ENCODE data around the gene NECTIN4. TPM values are rescaled to one million over a fixed set of nuclear protein-coding genes. Genes with fewer than 3 reads are reported as not detected.

NECTIN4 gene
- total and polyA plus RNA-seq, 2 of the 13 experiments (the other 11 are each of a cell fraction or from before 2014, with no cell fraction given) = 5.9 to 12.4 TPM

DNA sequence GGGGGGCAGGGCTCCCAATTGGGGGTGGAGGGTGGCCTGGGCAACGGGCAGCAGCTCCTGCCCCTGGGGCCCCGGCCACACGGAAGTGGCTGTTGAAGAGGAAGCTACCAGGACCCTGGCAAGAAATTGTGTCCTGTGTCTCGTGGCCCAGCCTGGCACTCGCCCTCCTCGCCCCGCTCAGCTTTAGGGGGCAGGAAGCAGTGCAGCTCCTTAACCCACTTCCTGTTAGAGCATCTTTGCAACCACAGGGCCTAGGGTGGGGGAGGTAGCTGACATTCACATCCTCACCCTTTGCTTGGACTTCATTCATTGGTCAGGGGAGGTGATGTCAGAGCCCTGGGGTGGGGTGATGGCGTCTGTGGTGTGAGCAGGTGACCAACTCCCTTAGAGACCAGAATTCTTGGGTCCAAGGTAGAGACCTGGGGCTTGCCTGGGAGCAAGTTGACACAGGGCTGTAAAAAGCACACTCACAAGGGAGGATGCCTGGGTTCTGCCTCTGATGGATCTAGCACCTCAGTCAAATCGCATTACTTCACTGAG is 19.6 kb downstream of the NECTIN4 start, which contains the start of gene ARHGAP30 (continued):
- no peak for TF ChIP-seq ATRX (CRISPR knock-in tag; IDR thresholded peaks at IDR 0.05; ENCODE audit: borderline replicate concordance)
- TF ChIP-seq ZNF17 (CRISPR knock-in tag; IDR thresholded peaks at IDR 0.05) = no peak
- TF ChIP-seq ZNF235 (CRISPR knock-in tag; IDR thresholded peaks at IDR 0.05; ENCODE audit: borderline replicate concordance) = no peak
- no peak for TF ChIP-seq NRL (CRISPR knock-in tag; IDR thresholded peaks at IDR 0.05; ENCODE audit: borderline replicate concordance)
- no peak for TF ChIP-seq TCF7L2 (IDR thresholded peaks at IDR 0.05; ENCODE audit: low read depth, low read length)
- TF ChIP-seq PAF1 (CRISPR knock-in tag; IDR thresholded peaks at IDR 0.05) = no peak
- no peak for TF ChIP-seq ETV5 (CRISPR knock-in tag; IDR thresholded peaks at IDR 0.05; ENCODE audit: borderline replicate concordance)
- TF ChIP-seq ZFP1 (CRISPR knock-in tag; IDR thresholded peaks at IDR 0.05) = no peak

DNA sequence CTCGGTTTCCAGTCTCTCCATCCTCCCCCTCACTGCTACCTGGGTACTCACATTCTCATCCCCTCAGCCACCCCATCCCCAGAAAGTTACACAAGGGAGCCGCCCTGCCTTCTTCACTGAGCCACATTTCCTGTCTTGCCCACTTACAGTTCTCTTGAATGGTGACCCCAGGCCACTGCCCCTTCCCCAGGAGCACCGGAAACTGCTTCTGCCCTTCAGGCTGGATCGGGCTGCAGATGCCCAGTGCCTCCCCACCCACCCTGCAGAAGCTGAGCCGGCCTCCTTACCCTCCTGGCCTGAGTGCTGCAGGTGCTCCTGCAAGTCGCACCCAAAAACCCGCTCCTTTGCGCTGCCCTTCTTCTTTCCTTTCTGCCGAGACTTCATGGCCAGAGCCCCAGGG is 20.1 kb downstream of the NECTIN4 start:
- ChIA-PET POLR2A (no interaction called here), CTCF (ENCODE audit: low intra/inter-chr PET ratio, low total read pairs) (no interaction called here)
- DNase-seq (ENCODE audit: low spot score) (no peak), FAIRE-seq (no peak), ATAC-seq (no peak)
- intact Hi-C loops (cut with micrococcal nuclease; ENCODE audit: unreplicated experiment) (no loop called here), in situ Hi-C loops (cut with HindIII; ENCODE audit: extremely low pct_ligation_motif_present, low pct_unique_long_range_greater_than_20kb) (no loop called here)
- no peaks in the 10 kb centered on the region for H3K9me3 ChIP-seq (ENCODE audit: low read length)
- no peak overlapping the region for H3K27ac ChIP-seq (ENCODE audit: extremely low read length, insufficient read depth, low read length)
- H3K4me1 ChIP-seq (ENCODE audit: insufficient read depth, low read length) = peaks cover 25% of the 10 kb centered on the region
- no TSS peak for BruUV-seq (replicated peaks)
- no peak overlapping the region for H3K4me3 ChIP-seq (replicated peaks in 1 of 3; ENCODE audit: insufficient read depth in 1 of 3, low read depth in 2 of 3, low read length in 3 of 3)
- 82% methylated on average over 9 of the region's 9 CpGs for WGBS (ENCODE audit: low lambda C conversion rate)
- no peaks in the 10 kb centered on the region for H3K36me3 ChIP-seq (replicated peaks in 1 of 2; ENCODE audit: control insufficient read depth in 1 of 2, insufficient read depth in 2 of 2, low read length in 2 of 2)
- H3K9ac ChIP-seq (ENCODE audit: insufficient read depth, low read depth, low read length) = no peak overlapping the region
- no peak overlapping the region for H2AFZ ChIP-seq (ENCODE audit: low read length)
- no peaks in the 10 kb centered on the region for H4K20me1 ChIP-seq (ENCODE audit: insufficient read depth, low read length)
- no peaks in the 10 kb centered on the region for H3K27me3 ChIP-seq (ENCODE audit: control insufficient read depth in 1 of 2, insufficient read depth in 2 of 2, low read length in 2 of 2)
- H3K79me2 ChIP-seq (ENCODE audit: insufficient read depth, low read length) = no peaks in the 10 kb centered on the region
- no peak overlapping the region for H3K4me2 ChIP-seq (ENCODE audit: low read depth, low read length)
- TF ChIP-seq, protein P1, sequence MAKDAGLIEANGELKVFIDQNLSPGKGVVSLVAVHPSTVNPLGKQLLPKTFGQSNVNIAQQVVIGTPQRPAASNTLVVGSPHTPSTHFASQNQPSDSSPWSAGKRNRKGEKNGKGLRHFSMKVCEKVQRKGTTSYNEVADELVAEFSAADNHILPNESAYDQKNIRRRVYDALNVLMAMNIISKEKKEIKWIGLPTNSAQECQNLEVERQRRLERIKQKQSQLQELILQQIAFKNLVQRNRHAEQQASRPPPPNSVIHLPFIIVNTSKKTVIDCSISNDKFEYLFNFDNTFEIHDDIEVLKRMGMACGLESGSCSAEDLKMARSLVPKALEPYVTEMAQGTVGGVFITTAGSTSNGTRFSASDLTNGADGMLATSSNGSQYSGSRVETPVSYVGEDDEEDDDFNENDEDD (CRISPR knock-in tag; IDR thresholded peaks at IDR 0.05; ENCODE audit: borderline replicate concordance) = no peak
- TF ChIP-seq SETDB1 (CRISPR knock-in tag; IDR thresholded peaks at IDR 0.05; ENCODE audit: borderline replicate concordance) (no peak), SUZ12 (IDR thresholded peaks at IDR 0.05; ENCODE audit: low read depth, low read length) (no peak), ELF4 (CRISPR knock-in tag; IDR thresholded peaks at IDR 0.05; ENCODE audit: borderline replicate concordance) (no peak), ZNF790 (CRISPR knock-in tag; IDR thresholded peaks at IDR 0.05; ENCODE audit: borderline replicate concordance) (no peak), THYN1 (CRISPR knock-in tag; IDR thresholded peaks at IDR 0.05; ENCODE audit: borderline replicate concordance, low read depth) (no peak), PHB2 (IDR thresholded peaks at IDR 0.05; ENCODE audit: partially characterized antibody) (no peak), ZNF296 (CRISPR knock-in tag; conservative IDR thresholded peaks at IDR 0.05) (no peak)
- TF ChIP-seq, protein P2, sequence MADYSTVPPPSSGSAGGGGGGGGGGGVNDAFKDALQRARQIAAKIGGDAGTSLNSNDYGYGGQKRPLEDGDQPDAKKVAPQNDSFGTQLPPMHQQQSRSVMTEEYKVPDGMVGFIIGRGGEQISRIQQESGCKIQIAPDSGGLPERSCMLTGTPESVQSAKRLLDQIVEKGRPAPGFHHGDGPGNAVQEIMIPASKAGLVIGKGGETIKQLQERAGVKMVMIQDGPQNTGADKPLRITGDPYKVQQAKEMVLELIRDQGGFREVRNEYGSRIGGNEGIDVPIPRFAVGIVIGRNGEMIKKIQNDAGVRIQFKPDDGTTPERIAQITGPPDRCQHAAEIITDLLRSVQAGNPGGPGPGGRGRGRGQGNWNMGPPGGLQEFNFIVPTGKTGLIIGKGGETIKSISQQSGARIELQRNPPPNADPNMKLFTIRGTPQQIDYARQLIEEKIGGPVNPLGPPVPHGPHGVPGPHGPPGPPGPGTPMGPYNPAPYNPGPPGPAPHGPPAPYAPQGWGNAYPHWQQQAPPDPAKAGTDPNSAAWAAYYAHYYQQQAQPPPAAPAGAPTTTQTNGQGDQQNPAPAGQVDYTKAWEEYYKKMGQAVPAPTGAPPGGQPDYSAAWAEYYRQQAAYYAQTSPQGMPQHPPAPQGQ (CRISPR knock-in tag; IDR thresholded peaks at IDR 0.05; ENCODE audit: borderline replicate concordance) = no peak
- TF ChIP-seq, protein P3, sequence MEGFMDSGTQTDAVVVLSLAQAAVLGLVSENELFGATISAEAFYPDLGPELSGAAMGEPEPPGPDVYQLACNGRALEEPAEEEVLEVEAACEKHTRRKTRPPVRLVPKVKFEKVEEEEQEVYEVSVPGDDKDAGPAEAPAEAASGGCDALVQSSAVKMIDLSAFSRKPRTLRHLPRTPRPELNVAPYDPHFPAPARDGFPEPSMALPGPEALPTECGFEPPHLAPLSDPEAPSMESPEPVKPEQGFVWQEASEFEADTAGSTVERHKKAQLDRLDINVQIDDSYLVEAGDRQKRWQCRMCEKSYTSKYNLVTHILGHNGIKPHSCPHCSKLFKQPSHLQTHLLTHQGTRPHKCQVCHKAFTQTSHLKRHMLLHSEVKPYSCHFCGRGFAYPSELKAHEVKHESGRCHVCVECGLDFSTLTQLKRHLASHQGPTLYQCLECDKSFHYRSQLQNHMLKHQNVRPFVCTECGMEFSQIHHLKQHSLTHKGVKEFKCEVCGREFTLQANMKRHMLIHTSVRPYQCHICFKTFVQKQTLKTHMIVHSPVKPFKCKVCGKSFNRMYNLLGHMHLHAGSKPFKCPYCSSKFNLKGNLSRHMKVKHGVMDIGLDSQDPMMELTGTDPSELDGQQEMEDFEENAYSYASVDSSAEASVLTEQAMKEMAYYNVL (CRISPR knock-in tag; IDR thresholded peaks at IDR 0.05; ENCODE audit: borderline replicate concordance) = no peak
- TF ChIP-seq, protein P4, sequence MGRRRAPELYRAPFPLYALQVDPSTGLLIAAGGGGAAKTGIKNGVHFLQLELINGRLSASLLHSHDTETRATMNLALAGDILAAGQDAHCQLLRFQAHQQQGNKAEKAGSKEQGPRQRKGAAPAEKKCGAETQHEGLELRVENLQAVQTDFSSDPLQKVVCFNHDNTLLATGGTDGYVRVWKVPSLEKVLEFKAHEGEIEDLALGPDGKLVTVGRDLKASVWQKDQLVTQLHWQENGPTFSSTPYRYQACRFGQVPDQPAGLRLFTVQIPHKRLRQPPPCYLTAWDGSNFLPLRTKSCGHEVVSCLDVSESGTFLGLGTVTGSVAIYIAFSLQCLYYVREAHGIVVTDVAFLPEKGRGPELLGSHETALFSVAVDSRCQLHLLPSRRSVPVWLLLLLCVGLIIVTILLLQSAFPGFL (CRISPR knock-in tag; IDR thresholded peaks at IDR 0.05) = no peak

Measured in HepG2 (cell line).